ENCODE data around the gene PMM2. TPM values are rescaled to one million over a fixed set of nuclear protein-coding genes. Genes with fewer than 3 reads are reported as not detected.

The PMM2 gene
- total and polyA plus RNA-seq, 2 donors (not counting 1 experiment from before 2014, with no cell fraction given) = 15.8 to 47.5 TPM

- no peak overlapping the region for H3K27ac ChIP-seq (ENCODE audit: low read length in 2 of 2)
- Mint-ChIP-seq H3K4me3 (no peak overlapping the region), H3K27me3 (no peaks in the 10 kb centered on the region), H3K9me3 (ENCODE audit: insufficient read depth) (no peaks in the 10 kb centered on the region), H3K27ac (no peak overlapping the region), H3K4me1 (no peaks in the 10 kb centered on the region)
- H3K4me2 ChIP-seq (replicated peaks; ENCODE audit: low read depth, low read length, poor library complexity, severe bottlenecking) = no peak overlapping the region
- no peaks in the 10 kb centered on the region for H3K4me1 ChIP-seq (ENCODE audit: control insufficient read depth in 2 of 2, insufficient read depth in 2 of 2, low read length in 2 of 2)
- H2AFZ ChIP-seq (ENCODE audit: insufficient read depth, low read depth, low read length, poor library complexity, severe bottlenecking) = no peak overlapping the region
- no peaks in the 10 kb centered on the region for H3K79me2 ChIP-seq (ENCODE audit: control insufficient read depth, insufficient read depth, low read length)
- H3K27me3 ChIP-seq (replicated peaks in 1 of 4; ENCODE audit: control extremely low read depth in 1 of 4, control insufficient read depth in 3 of 4, insufficient read depth in 4 of 4, low read length in 3 of 4) = no peaks in the 10 kb centered on the region
- peaks cover 11% of the 10 kb centered on the region in 2 experiments for H3K36me3 ChIP-seq (replicated peaks in 1 of 2; ENCODE audit: control extremely low read depth in 1 of 2, control insufficient read depth in 1 of 2, extremely low read depth in 1 of 2, insufficient read depth in 2 of 2, low read length in 1 of 2)
- no peak overlapping the region for H3K9ac ChIP-seq (ENCODE audit: low read length)
- POLR2A ChIA-PET = no interaction called here
- CTCF ChIA-PET = interaction anchor here (1.1 kb wide), 1 partner anchor 46 kb away, joined by 3 read pairs; no protein-coding TSS in a partner anchor
- ATAC-seq (ENCODE audit: low read depth) (no peak), DNase-seq (no peak)
- H4K20me1 ChIP-seq (ENCODE audit: control insufficient read depth, insufficient read depth, low read length, poor library complexity, severe bottlenecking) = no peaks in the 10 kb centered on the region
- no peak overlapping the region for H3K4me3 ChIP-seq (ENCODE audit: control extremely low read depth in 1 of 5, extremely low read depth in 1 of 5, insufficient read depth in 1 of 5, low read depth in 2 of 5, low read length in 4 of 5)
- intact Hi-C loops (cut with micrococcal nuclease) = no loop called here
- no peaks in the 10 kb centered on the region for H3K9me3 ChIP-seq (ENCODE audit: control extremely low read depth in 1 of 3, control insufficient read depth in 2 of 3, insufficient read depth in 1 of 3, low read length in 2 of 3)
- WGBS (ENCODE audit: insufficient coverage) = 83% methylated on average over 13 of the region's 14 CpGs
- TF ChIP-seq, protein P1, sequence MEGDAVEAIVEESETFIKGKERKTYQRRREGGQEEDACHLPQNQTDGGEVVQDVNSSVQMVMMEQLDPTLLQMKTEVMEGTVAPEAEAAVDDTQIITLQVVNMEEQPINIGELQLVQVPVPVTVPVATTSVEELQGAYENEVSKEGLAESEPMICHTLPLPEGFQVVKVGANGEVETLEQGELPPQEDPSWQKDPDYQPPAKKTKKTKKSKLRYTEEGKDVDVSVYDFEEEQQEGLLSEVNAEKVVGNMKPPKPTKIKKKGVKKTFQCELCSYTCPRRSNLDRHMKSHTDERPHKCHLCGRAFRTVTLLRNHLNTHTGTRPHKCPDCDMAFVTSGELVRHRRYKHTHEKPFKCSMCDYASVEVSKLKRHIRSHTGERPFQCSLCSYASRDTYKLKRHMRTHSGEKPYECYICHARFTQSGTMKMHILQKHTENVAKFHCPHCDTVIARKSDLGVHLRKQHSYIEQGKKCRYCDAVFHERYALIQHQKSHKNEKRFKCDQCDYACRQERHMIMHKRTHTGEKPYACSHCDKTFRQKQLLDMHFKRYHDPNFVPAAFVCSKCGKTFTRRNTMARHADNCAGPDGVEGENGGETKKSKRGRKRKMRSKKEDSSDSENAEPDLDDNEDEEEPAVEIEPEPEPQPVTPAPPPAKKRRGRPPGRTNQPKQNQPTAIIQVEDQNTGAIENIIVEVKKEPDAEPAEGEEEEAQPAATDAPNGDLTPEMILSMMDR (IDR thresholded peaks at IDR 0.05) = no peak
- no peak for TF ChIP-seq EZH2 (IDR thresholded peaks at IDR 0.05; ENCODE audit: borderline replicate concordance, insufficient read depth, low read depth, low read length, poor library complexity, severe bottlenecking)
Observed at GRCh38 chr16:8751481-8752311, 45.9 kb upstream of the PMM2 start.

- DNase-seq (no peak), ATAC-seq (ENCODE audit: low read depth) (no peak)
- Histone ChIP-seq H3K4me3 (ENCODE audit: control extremely low read depth in 1 of 5, extremely low read depth in 1 of 5, insufficient read depth in 1 of 5, low read depth in 2 of 5, low read length in 4 of 5) (no peak overlapping the region), H3K27me3 (replicated peaks in 1 of 4; ENCODE audit: control extremely low read depth in 1 of 4, control insufficient read depth in 3 of 4, insufficient read depth in 4 of 4, low read length in 3 of 4) (no peaks in the 10 kb centered on the region), H3K36me3 (replicated peaks in 1 of 2; ENCODE audit: control extremely low read depth in 1 of 2, control insufficient read depth in 1 of 2, extremely low read depth in 1 of 2, insufficient read depth in 2 of 2, low read length in 1 of 2) (peaks cover 12 to 15% of the 10 kb centered on the region in 2 experiments), H3K9me3 (ENCODE audit: control extremely low read depth in 1 of 3, control insufficient read depth in 2 of 3, insufficient read depth in 1 of 3, low read length in 2 of 3) (no peaks in the 10 kb centered on the region), H3K79me2 (ENCODE audit: control insufficient read depth, insufficient read depth, low read length) (no peaks in the 10 kb centered on the region), H3K9ac (ENCODE audit: low read length) (no peak overlapping the region), H3K4me2 (replicated peaks; ENCODE audit: low read depth, low read length, poor library complexity, severe bottlenecking) (no peak overlapping the region), H3K27ac (ENCODE audit: low read length in 2 of 2) (no peak overlapping the region), H4K20me1 (ENCODE audit: control insufficient read depth, insufficient read depth, low read length, poor library complexity, severe bottlenecking) (no peaks in the 10 kb centered on the region), H3K4me1 (ENCODE audit: control insufficient read depth in 2 of 2, insufficient read depth in 2 of 2, low read length in 2 of 2) (no peaks in the 10 kb centered on the region), H2AFZ (ENCODE audit: insufficient read depth, low read depth, low read length, poor library complexity, severe bottlenecking) (no peak overlapping the region)
- H3K4me3 Mint-ChIP-seq = no peak overlapping the region
- no CpG with 5 or more reads among the region's 2 CpGs for WGBS (ENCODE audit: insufficient coverage)
- no peak overlapping the region for H3K27ac Mint-ChIP-seq
- H3K27me3 Mint-ChIP-seq = no peaks in the 10 kb centered on the region
- TF ChIP-seq, protein P1 (IDR thresholded peaks at IDR 0.05) = no peak
- no peak for TF ChIP-seq EZH2 (IDR thresholded peaks at IDR 0.05; ENCODE audit: borderline replicate concordance, insufficient read depth, low read depth, low read length, poor library complexity, severe bottlenecking)
- ChIA-PET CTCF (interaction anchor here (0.6 kb wide), 1 partner anchor 89 kb away, joined by 3 read pairs; no protein-coding TSS in a partner anchor), POLR2A (no interaction called here)
- intact Hi-C loops (cut with micrococcal nuclease) = no loop called here
- no peaks in the 10 kb centered on the region for H3K4me1 Mint-ChIP-seq
- H3K9me3 Mint-ChIP-seq (ENCODE audit: insufficient read depth) = no peaks in the 10 kb centered on the region
Observed at GRCh38 chr16:8752706-8753105, 44.9 kb upstream of the PMM2 start.

All from B cell (primary cell).